ENCODE results near the gene TPBG.

Gene TPBG

GRCh38 chr6:82397962-82398692 lies 34.5 kb downstream of the TPBG start:
- Histone ChIP-seq H3K4me3 (ENCODE audit: low read length) (no peak overlapping the region), H3K27me3 (ENCODE audit: control insufficient read depth, low read length) (no peaks in the 10 kb centered on the region), H3K9me2 (replicated peaks; ENCODE audit: control insufficient read depth, low read length) (no peaks in the 10 kb centered on the region), H3K79me2 (ENCODE audit: control insufficient read depth, low read length) (no peaks in the 10 kb centered on the region), H3K9me3 (ENCODE audit: control insufficient read depth, insufficient read depth, low read length) (no peaks in the 10 kb centered on the region), H4K20me1 (ENCODE audit: control insufficient read depth, insufficient read depth, low read depth, low read length) (no peaks in the 10 kb centered on the region), H3K27ac (ENCODE audit: low read depth, low read length) (no peak overlapping the region), H3K36me3 (ENCODE audit: control insufficient read depth, low read length) (no peaks in the 10 kb centered on the region), H3F3A (ENCODE audit: control insufficient read depth, insufficient read depth) (no peaks in the 10 kb centered on the region), H3K4me2 (ENCODE audit: low read length) (no peak overlapping the region), H3K4me1 (ENCODE audit: control insufficient read depth, low read length) (no peaks in the 10 kb centered on the region)
- TF ChIP-seq EZH2phosphoT487 (IDR thresholded peaks at IDR 0.05; ENCODE audit: borderline replicate concordance, low read length): no peak
- TF ChIP-seq CTCF (IDR thresholded peaks at IDR 0.05; ENCODE audit: low read depth, low read length, poor library complexity, severe bottlenecking): no peak

- H4K20me1 ChIP-seq (ENCODE audit: control insufficient read depth, insufficient read depth, low read depth, low read length): no peaks in the 10 kb centered on the region
- H3F3A ChIP-seq (ENCODE audit: control insufficient read depth, insufficient read depth): no peaks in the 10 kb centered on the region
- H3K27ac ChIP-seq (ENCODE audit: low read depth, low read length): no peak overlapping the region
- no peaks in the 10 kb centered on the region for H3K4me1 ChIP-seq (ENCODE audit: control insufficient read depth, low read length)
- H3K27me3 ChIP-seq (ENCODE audit: control insufficient read depth, low read length): no peaks in the 10 kb centered on the region
- no peak for TF ChIP-seq EZH2phosphoT487 (IDR thresholded peaks at IDR 0.05; ENCODE audit: borderline replicate concordance, low read length)
- no peak for TF ChIP-seq CTCF (IDR thresholded peaks at IDR 0.05; ENCODE audit: low read depth, low read length, poor library complexity, severe bottlenecking)
- no peaks in the 10 kb centered on the region for H3K36me3 ChIP-seq (ENCODE audit: control insufficient read depth, low read length)
- no peak overlapping the region for H3K4me2 ChIP-seq (ENCODE audit: low read length)
- no peaks in the 10 kb centered on the region for H3K79me2 ChIP-seq (ENCODE audit: control insufficient read depth, low read length)
- no peaks in the 10 kb centered on the region for H3K9me3 ChIP-seq (ENCODE audit: control insufficient read depth, insufficient read depth, low read length)
- H3K4me3 ChIP-seq (ENCODE audit: low read length): no peak overlapping the region
- H3K9me2 ChIP-seq (replicated peaks; ENCODE audit: control insufficient read depth, low read length): no peaks in the 10 kb centered on the region
Observed at GRCh38 chr6:82408952-82409431, 45.4 kb downstream of the TPBG start.

GRCh38 chr6:82410151-82410648 lies 46.6 kb downstream of the TPBG start:
- Histone ChIP-seq H3F3A (ENCODE audit: control insufficient read depth, insufficient read depth) (no peaks in the 10 kb centered on the region), H4K20me1 (ENCODE audit: control insufficient read depth, insufficient read depth, low read depth, low read length) (no peaks in the 10 kb centered on the region), H3K4me3 (ENCODE audit: low read length) (no peak overlapping the region), H3K9me3 (ENCODE audit: control insufficient read depth, insufficient read depth, low read length) (no peaks in the 10 kb centered on the region), H3K27me3 (ENCODE audit: control insufficient read depth, low read length) (no peaks in the 10 kb centered on the region), H3K79me2 (ENCODE audit: control insufficient read depth, low read length) (no peaks in the 10 kb centered on the region), H3K36me3 (ENCODE audit: control insufficient read depth, low read length) (no peaks in the 10 kb centered on the region), H3K27ac (ENCODE audit: low read depth, low read length) (no peak overlapping the region), H3K4me1 (ENCODE audit: control insufficient read depth, low read length) (no peaks in the 10 kb centered on the region), H3K4me2 (ENCODE audit: low read length) (no peak overlapping the region), H3K9me2 (replicated peaks; ENCODE audit: control insufficient read depth, low read length) (no peaks in the 10 kb centered on the region)
- no peak for TF ChIP-seq CTCF (IDR thresholded peaks at IDR 0.05; ENCODE audit: low read depth, low read length, poor library complexity, severe bottlenecking)
- no peak for TF ChIP-seq EZH2phosphoT487 (IDR thresholded peaks at IDR 0.05; ENCODE audit: borderline replicate concordance, low read length)

All from DOHH2 (cell line).